HepG2 (cell line): ENCODE measurements around the gene TKTL1. TPM values are rescaled to one million over a fixed set of nuclear protein-coding genes. Genes with fewer than 3 reads are reported as not detected.

ENCODE experiments used
- ATAC-seq: fragments of 200-7000 bp; cut with Tn5 transposase; 3 replicates; pipeline ENCODE4 v1.9.1; 2020; ENCODE audit warnings: mild to moderate bottlenecking, moderate library complexity
- BruUV-seq: library from RNA; stranded (reverse); fragments of 400-500 nt; replicated peaks from 2 replicates; lab custom pipeline; 2021; lab: Mats Ljungman, UMichigan
- CTCF ChIA-PET: fragments of 300-600 bp; formaldehyde crosslinking; extraction: SDS; loops from one replicate; lab custom pipeline; 2021; ENCODE audit warnings: low total read pairs, inconsistent platforms, low intra/inter-chr PET ratio; lab: Yijun Ruan, JAX
- POLR2A ChIA-PET: fragments of 350-600 bp; sonication (Branson Sonifier 250); formaldehyde crosslinking; loops from one replicate; lab custom pipeline; 2020; ENCODE audit warnings: antibody characterized with exemption, inconsistent platforms; lab: Yijun Ruan, JAX
- DNase-seq: peaks from one replicate; pipeline ENCODE4 v3.0.0-alpha.2; 2015; ENCODE audit warnings: low spot score
- FAIRE-seq: peaks from 3 replicates; lab custom pipeline; 2011; peaks lifted over from hg19 to GRCh38; lab: Jason Lieb, UNC
- H2AFZ ChIP-seq: one replicate; pipeline ENCODE4 v1.6.1; 2011; ENCODE audit warnings: low read length, inconsistent platforms
- H3K27ac ChIP-seq: fragments of 300-600 bp; 3 replicates; pipeline ENCODE4 v1.8.0; 2011; ENCODE audit warnings: mixed run types, mild to moderate bottlenecking, mixed read lengths, low read length, inconsistent platforms; ENCODE audit not compliant: insufficient read depth; ENCODE audit errors: extremely low read length
- H3K27me3 ChIP-seq, 2 experiments: fragments of 200-600 bp in 1 of 2; 2 replicates in 1 of 2; 3 replicates in 1 of 2; pipeline versions ENCODE4 v1.6.0 to v1.8.0; 2011; ENCODE audit warnings: low read length in 2 of 2, mild to moderate bottlenecking in 2 of 2, moderate library complexity in 2 of 2, inconsistent platforms in 1 of 2; ENCODE audit not compliant: insufficient read depth in 2 of 2, control insufficient read depth in 1 of 2
- H3K36me3 ChIP-seq, 2 experiments: fragments of 200-600 bp in 1 of 2; replicated peaks in 1 of 2; 2 replicates in 1 of 2; 3 replicates in 1 of 2; pipeline versions ENCODE4 v1.5.1 to v1.8.0; 2011; ENCODE audit warnings: low read length in 2 of 2, inconsistent platforms in 1 of 2; ENCODE audit not compliant: insufficient read depth in 2 of 2, control insufficient read depth in 1 of 2
- H3K4me1 ChIP-seq: 2 replicates; pipeline ENCODE4 v1.5.1; 2012; ENCODE audit warnings: low read length, inconsistent platforms; ENCODE audit not compliant: insufficient read depth
- H3K4me2 ChIP-seq: 2 replicates; pipeline ENCODE4 v1.6.0; 2011; ENCODE audit warnings: low read depth, low read length, inconsistent platforms
- H3K4me3 ChIP-seq, 3 experiments: fragments of 200-600 bp in 1 of 3; sonication (generic), shearing (Covaris generic) in 1 of 3; replicated peaks in 1 of 3; 2 replicates each; pipeline ENCODE4 v1.5.1; 2011 to 2016; ENCODE audit warnings: low read length in 3 of 3, inconsistent platforms in 2 of 3, low read depth in 2 of 3, mild to moderate bottlenecking in 2 of 3, control low read depth in 1 of 3, mixed read lengths in 1 of 3; ENCODE audit not compliant: insufficient read depth in 1 of 3
- H3K79me2 ChIP-seq: one replicate; pipeline ENCODE4 v1.6.1; 2011; ENCODE audit warnings: low read length, inconsistent platforms; ENCODE audit not compliant: insufficient read depth
- H3K9ac ChIP-seq: 2 replicates; pipeline ENCODE4 v1.6.0; 2011; ENCODE audit warnings: mild to moderate bottlenecking, low read depth, low read length, inconsistent platforms; ENCODE audit not compliant: insufficient read depth
- H3K9me3 ChIP-seq: 2 replicates; pipeline ENCODE4 v1.5.1; 2012; ENCODE audit warnings: mild to moderate bottlenecking, low read length
- H4K20me1 ChIP-seq: 2 replicates; pipeline ENCODE4 v1.6.0; 2011; ENCODE audit warnings: inconsistent platforms, mild to moderate bottlenecking, low read length, moderate library complexity; ENCODE audit not compliant: insufficient read depth
- ARNTL ChIP-seq: sonication (generic); formaldehyde crosslinking; IDR thresholded peaks from 2 replicates; pipeline ENCODE4 v1.4.0; 2020; ENCODE audit warnings: mild to moderate bottlenecking, missing genetic modification reagents
- ASH2L ChIP-seq: fragments of 300-600, 200-600 bp; sonication (generic); IDR thresholded peaks from 2 replicates; pipeline ENCODE4 v1.7.0; 2017; ENCODE audit warnings: low read depth, mild to moderate bottlenecking, moderate library complexity, mixed read lengths, low read length; ENCODE audit not compliant: insufficient read length
- MEIS2 ChIP-seq: sonication (generic); formaldehyde crosslinking; IDR thresholded peaks from 2 replicates; pipeline ENCODE4 v1.9.0; 2021; ENCODE audit warnings: mild to moderate bottlenecking, missing genetic modification reagents
- NFE2L1 ChIP-seq: sonication (generic); formaldehyde crosslinking; IDR thresholded peaks from 2 replicates; pipeline ENCODE4 v1.4.0; 2020; ENCODE audit warnings: missing genetic modification reagents, mild to moderate bottlenecking, borderline replicate concordance
- SPEN ChIP-seq: sonication (generic); formaldehyde crosslinking; IDR thresholded peaks from 2 replicates; pipeline ENCODE4 v1.5.1; 2020; ENCODE audit warnings: low read depth, mild to moderate bottlenecking, missing genetic modification reagents
- XBP1 ChIP-seq: sonication (generic); formaldehyde crosslinking; IDR thresholded peaks from 2 replicates; pipeline ENCODE4 v1.5.0; 2020; ENCODE audit warnings: missing genetic modification reagents
- ZBTB7B ChIP-seq: sonication (generic); formaldehyde crosslinking; IDR thresholded peaks from 2 replicates; pipeline ENCODE4 v1.4.0; 2020; ENCODE audit warnings: missing genetic modification reagents
- ZNF235 ChIP-seq: sonication (generic); formaldehyde crosslinking; IDR thresholded peaks from 2 replicates; pipeline ENCODE4 v1.8.1; 2023; ENCODE audit warnings: mild to moderate bottlenecking, missing genetic modification reagents, borderline replicate concordance
- ZNF264 ChIP-seq: sonication (generic); formaldehyde crosslinking; IDR thresholded peaks from 2 replicates; pipeline ENCODE4 v1.4.0; 2020; ENCODE audit warnings: missing genetic modification reagents
- ZNF337 ChIP-seq: sonication (generic); formaldehyde crosslinking; IDR thresholded peaks from 2 replicates; pipeline ENCODE4 v1.5.1; 2020; ENCODE audit warnings: missing genetic modification reagents, low read depth, mild to moderate bottlenecking, borderline replicate concordance
- ZNF570 ChIP-seq: sonication (generic); formaldehyde crosslinking; IDR thresholded peaks from 2 replicates; pipeline ENCODE4 v1.4.0; 2020; ENCODE audit warnings: mild to moderate bottlenecking, missing genetic modification reagents, borderline replicate concordance
- ZNF670 ChIP-seq: sonication (generic); formaldehyde crosslinking; IDR thresholded peaks from 2 replicates; pipeline ENCODE4 v1.8.0; 2022; ENCODE audit warnings: mild to moderate bottlenecking, missing genetic modification reagents, borderline replicate concordance
- WGBS: methylation state at CpG from one replicate; pipeline ENCODE4 v1.1.6; 2017; ENCODE audit warnings: low lambda C conversion rate; 5-methylcytosine and 5-hydroxymethylcytosine counted together
- in situ Hi-C: cut with HindIII; loops from 2 replicates; pipeline ENCODE4 v1.10.0; 2017; ENCODE audit warnings: low pct_unique_long_range_greater_than_20kb; ENCODE audit not compliant: extremely low pct_ligation_motif_present
- intact Hi-C: fragments of 100-400 bp; cut with micrococcal nuclease; formaldehyde crosslinking; loops from one replicate; pipeline ENCODE4 v1.10.0; 2022; ENCODE audit not compliant: unreplicated experiment
- polyA plus RNA-seq, 8 experiments: library from polyadenylated mRNA; depleted of rRNA in 3 of 8; stranded (reverse) in 7 of 8; unstranded in 1 of 8; fragments of >200 nt; fragmentation: Illumina TruSeq in 4 of 8; extraction: Trizol in 4 of 8; gene quantifications; 2 replicates each; pipeline versions ENCODE4 v1.2.1 to v1.2.3, GENCODE V29; 2011 to 2016; ENCODE audit warnings: low read depth in 4 of 8, missing spikeins in 1 of 8, mixed read lengths in 1 of 8; ENCODE audit not compliant: insufficient read depth in 1 of 8
- total RNA-seq, 5 experiments: library from RNA; depleted of rRNA; stranded (reverse); fragments of >200 nt; fragmentation: Illumina TruSeq; extraction: Trizol; gene quantifications; 2 replicates each; pipeline ENCODE4 v1.2.3, GENCODE V29; 2016; ENCODE audit warnings: low read depth in 1 of 5
- TF ChIP-seq, protein P1 (sequence below): sonication (generic); formaldehyde crosslinking; IDR thresholded peaks from 2 replicates; pipeline ENCODE4 v1.4.0; 2020; ENCODE audit warnings: missing genetic modification reagents, borderline replicate concordance

The TKTL1 gene
- total and polyA plus RNA-seq, 2 of the 13 experiments (the other 11 are each of a cell fraction or from before 2014, with no cell fraction given) = not detected

DNA sequence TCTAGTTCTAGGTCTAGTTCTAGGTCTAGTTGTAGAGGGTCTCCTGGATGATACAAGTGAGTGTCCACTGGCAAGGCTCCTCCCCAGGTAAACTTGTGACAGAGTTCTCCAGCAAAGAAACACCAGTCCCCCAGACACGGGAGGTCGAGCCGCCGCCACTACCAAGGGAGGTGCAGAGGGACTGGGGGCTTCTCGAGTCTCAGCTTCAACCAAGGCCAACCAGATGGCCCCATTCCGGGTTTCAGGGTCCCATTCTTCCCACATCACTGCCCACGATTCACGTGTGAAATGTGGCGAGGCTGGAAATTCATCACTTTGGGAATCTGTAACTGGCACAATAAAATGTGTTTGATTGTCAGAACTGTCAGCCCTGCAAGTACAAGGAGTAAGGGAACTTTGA, 37.5 kb downstream of the TKTL1 start:
- intact Hi-C loops = no loop called here
- Histone ChIP-seq H3K9me3 (no peaks in the 10 kb centered on the region), H3K36me3 (no peaks in the 10 kb centered on the region), H4K20me1 (no peaks in the 10 kb centered on the region), H3K27me3 (peaks cover 2 to 25% of the 10 kb centered on the region in 2 experiments; a peak in 2 of 5 replicates), H3K27ac (no peak overlapping the region), H3K4me2 (no peak overlapping the region), H2AFZ (no peak overlapping the region), H3K4me3 (no peak overlapping the region), H3K9ac (no peak overlapping the region)
- no peak for DNase-seq
- CTCF ChIA-PET = no interaction called here
- no TSS peak for BruUV-seq
- POLR2A ChIA-PET = no interaction called here
- WGBS = 4% methylated on average over 5 of the region's 9 CpGs
- in situ Hi-C loops = no loop called here
- TF ChIP-seq ZNF570 (no peak), XBP1 (CRISPR knock-in tag) (no peak), MEIS2 (CRISPR knock-in tag) (no peak), NFE2L1 (CRISPR knock-in tag) (no peak), ZNF670 (CRISPR knock-in tag) (no peak), ASH2L (no peak), ARNTL (CRISPR knock-in tag) (no peak), SPEN (CRISPR knock-in tag) (no peak), ZNF337 (CRISPR knock-in tag) (no peak), ZNF264 (no peak), ZNF235 (CRISPR knock-in tag) (no peak), ZBTB7B (CRISPR knock-in tag) (no peak)
- TF ChIP-seq, protein P1, sequence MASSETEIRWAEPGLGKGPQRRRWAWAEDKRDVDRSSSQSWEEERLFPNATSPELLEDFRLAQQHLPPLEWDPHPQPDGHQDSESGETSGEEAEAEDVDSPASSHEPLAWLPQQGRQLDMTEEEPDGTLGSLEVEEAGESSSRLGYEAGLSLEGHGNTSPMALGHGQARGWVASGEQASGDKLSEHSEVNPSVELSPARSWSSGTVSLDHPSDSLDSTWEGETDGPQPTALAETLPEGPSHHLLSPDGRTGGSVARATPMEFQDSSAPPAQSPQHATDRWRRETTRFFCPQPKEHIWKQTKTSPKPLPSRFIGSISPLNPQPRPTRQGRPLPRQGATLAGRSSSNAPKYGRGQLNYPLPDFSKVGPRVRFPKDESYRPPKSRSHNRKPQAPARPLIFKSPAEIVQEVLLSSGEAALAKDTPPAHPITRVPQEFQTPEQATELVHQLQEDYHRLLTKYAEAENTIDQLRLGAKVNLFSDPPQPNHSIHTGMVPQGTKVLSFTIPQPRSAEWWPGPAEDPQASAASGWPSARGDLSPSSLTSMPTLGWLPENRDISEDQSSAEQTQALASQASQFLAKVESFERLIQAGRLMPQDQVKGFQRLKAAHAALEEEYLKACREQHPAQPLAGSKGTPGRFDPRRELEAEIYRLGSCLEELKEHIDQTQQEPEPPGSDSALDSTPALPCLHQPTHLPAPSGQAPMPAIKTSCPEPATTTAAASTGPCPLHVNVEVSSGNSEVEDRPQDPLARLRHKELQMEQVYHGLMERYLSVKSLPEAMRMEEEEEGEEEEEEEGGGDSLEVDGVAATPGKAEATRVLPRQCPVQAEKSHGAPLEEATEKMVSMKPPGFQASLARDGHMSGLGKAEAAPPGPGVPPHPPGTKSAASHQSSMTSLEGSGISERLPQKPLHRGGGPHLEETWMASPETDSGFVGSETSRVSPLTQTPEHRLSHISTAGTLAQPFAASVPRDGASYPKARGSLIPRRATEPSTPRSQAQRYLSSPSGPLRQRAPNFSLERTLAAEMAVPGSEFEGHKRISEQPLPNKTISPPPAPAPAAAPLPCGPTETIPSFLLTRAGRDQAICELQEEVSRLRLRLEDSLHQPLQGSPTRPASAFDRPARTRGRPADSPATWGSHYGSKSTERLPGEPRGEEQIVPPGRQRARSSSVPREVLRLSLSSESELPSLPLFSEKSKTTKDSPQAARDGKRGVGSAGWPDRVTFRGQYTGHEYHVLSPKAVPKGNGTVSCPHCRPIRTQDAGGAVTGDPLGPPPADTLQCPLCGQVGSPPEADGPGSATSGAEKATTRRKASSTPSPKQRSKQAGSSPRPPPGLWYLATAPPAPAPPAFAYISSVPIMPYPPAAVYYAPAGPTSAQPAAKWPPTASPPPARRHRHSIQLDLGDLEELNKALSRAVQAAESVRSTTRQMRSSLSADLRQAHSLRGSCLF (CRISPR knock-in tag) = no peak
- TF ChIP-seq, all 625 proteins: peak for 0
- FAIRE-seq (no peak), ATAC-seq (no peak)
- Histone ChIP-seq H3K79me2 (no peaks in the 10 kb centered on the region), H3K4me1 (no peaks in the 10 kb centered on the region)
